T-helper 17 cell (primary cell): ENCODE measurements around the gene KIF1A. TPM values are rescaled to one million over a fixed set of nuclear protein-coding genes. Genes with fewer than 3 reads are reported as not detected.
A peak's percentile ranks its signal among the peaks of the same experiment; 100 is the strongest.
"Not testable (repeated sequence)": the region's sequence is repeated elsewhere in the genome, so short reads cannot be mapped to it uniquely, and the experiment has no call there.

ENCODE experiments used
- ATAC-seq: fragments of 150-1000 bp; cut with Tn5 transposase; 2 replicates; pipeline ENCODE4 v1.10.0; 2021; ENCODE audit warnings: mild to moderate bottlenecking, moderate library complexity
- DNase-seq, 3 donors: peaks; one replicate each; pipeline versions ENCODE4 v3.0.0 to v3.0.0-alpha.2; 2020 to 2021
- H3K9me3 ChIP-seq: one replicate; pipeline ENCODE4 v1.7.0; 2013; ENCODE audit warnings: low read length, mild to moderate bottlenecking; ENCODE audit not compliant: control insufficient read depth, poor library complexity, severe bottlenecking
- H3K27ac Mint-ChIP-seq: one replicate; pipeline ENCODE4 v1.8.0; 2022; ENCODE audit warnings: mild to moderate bottlenecking, moderate library complexity, mixed read lengths
- H3K27me3 Mint-ChIP-seq: one replicate; pipeline ENCODE4 v1.8.0; 2022; ENCODE audit warnings: mixed read lengths
- H3K36me3 Mint-ChIP-seq: one replicate; pipeline ENCODE4 v1.8.0; 2022; ENCODE audit warnings: low read depth, mixed read lengths
- H3K4me1 Mint-ChIP-seq: one replicate; pipeline ENCODE4 v1.8.0; 2022; ENCODE audit warnings: mild to moderate bottlenecking, mixed read lengths
- H3K4me3 Mint-ChIP-seq: one replicate; pipeline ENCODE4 v1.8.0; 2022; ENCODE audit warnings: mild to moderate bottlenecking, moderate library complexity, mixed read lengths
- total RNA-seq, 4 donors: library from RNA in 2 of 4; stranded (reverse) in 2 of 4; gene quantifications; one replicate each; pipeline ENCODE4 v1.2.3 and lab custom pipeline; 2022 to 2026

Gene KIF1A
- total RNA-seq, 2 donors from 2014 or later = 0.18 TPM; not detected in 1

- Mint-ChIP-seq H3K27me3 (peaks cover 21% of the 10 kb centered on the region), H3K36me3 (peaks cover 3% of the 10 kb centered on the region), H3K4me3 (no peak overlapping the region), H3K4me1 (peaks cover 13% of the 10 kb centered on the region), H3K27ac (no peak overlapping the region)
- ATAC-seq (no peak), DNase-seq (no peak)
- no peaks in the 10 kb centered on the region for H3K9me3 ChIP-seq
Observed at GRCh38 chr2:240708457-240708856, 111.6 kb downstream of the KIF1A start.

GRCh38 chr2:240707821-240708220, 112.2 kb downstream of the KIF1A start:
- H3K9me3 ChIP-seq = no peaks in the 10 kb centered on the region
- no peak for DNase-seq
- H3K4me3 Mint-ChIP-seq = no peak overlapping the region
- peaks cover 26% of the 10 kb centered on the region for H3K27me3 Mint-ChIP-seq
- peaks cover 3% of the 10 kb centered on the region for H3K36me3 Mint-ChIP-seq
- no peak overlapping the region for H3K27ac Mint-ChIP-seq
- peaks cover 17% of the 10 kb centered on the region for H3K4me1 Mint-ChIP-seq
- no peak for ATAC-seq

- peaks cover 3% of the 10 kb centered on the region for H3K36me3 Mint-ChIP-seq
- H3K27me3 Mint-ChIP-seq = peaks cover 26% of the 10 kb centered on the region
- no peak overlapping the region for H3K4me3 Mint-ChIP-seq
- no peaks in the 10 kb centered on the region for H3K9me3 ChIP-seq
- no peak for ATAC-seq
- no peak for DNase-seq
- no peak overlapping the region for H3K27ac Mint-ChIP-seq
- peaks cover 17% of the 10 kb centered on the region for H3K4me1 Mint-ChIP-seq
Observed at GRCh38 chr2:240707043-240707756, 112.8 kb downstream of the KIF1A start.

- H3K36me3 Mint-ChIP-seq = peaks cover 3% of the 10 kb centered on the region
- peaks cover 17% of the 10 kb centered on the region for H3K4me1 Mint-ChIP-seq
- peak overlapping the region; percentile 85 for H3K27ac Mint-ChIP-seq
Observed at GRCh38 chr2:240705204-240705791, 114.7 kb downstream of the KIF1A start.

GRCh38 chr2:240704651-240705050, 115.4 kb downstream of the KIF1A start:
- peak overlapping the region; percentile 83 for H3K4me3 Mint-ChIP-seq
- peaks cover 3% of the 10 kb centered on the region for H3K36me3 Mint-ChIP-seq
- peaks cover 23% of the 10 kb centered on the region for H3K27me3 Mint-ChIP-seq
- peaks cover 17% of the 10 kb centered on the region for H3K4me1 Mint-ChIP-seq
- peak; percentile 84 for ATAC-seq
- H3K27ac Mint-ChIP-seq = peak overlapping the region; percentile 85
- no peaks in the 10 kb centered on the region for H3K9me3 ChIP-seq
- peak in 2 of 3 donors; percentile 9 to 19 for DNase-seq

More at GRCh38 chr2:240705204-240705791, 114.7 kb downstream of the KIF1A start:
- Mint-ChIP-seq H3K27me3 (peaks cover 26% of the 10 kb centered on the region), H3K4me3 (peak overlapping the region; percentile 83)
- no peak for DNase-seq
- H3K9me3 ChIP-seq = no peaks in the 10 kb centered on the region
- peak; percentile 35 for ATAC-seq

- peaks cover 17% of the 10 kb centered on the region for H3K4me1 Mint-ChIP-seq
- DNase-seq (peak in 1 of 3 donors; percentile 3), ATAC-seq (no peak)
- H3K4me3 Mint-ChIP-seq = no peak overlapping the region
- H3K9me3 ChIP-seq = no peaks in the 10 kb centered on the region
- peaks cover 18% of the 10 kb centered on the region for H3K27me3 Mint-ChIP-seq
- H3K27ac Mint-ChIP-seq = peak overlapping the region; percentile 73
- peaks cover 3% of the 10 kb centered on the region for H3K36me3 Mint-ChIP-seq
Observed at GRCh38 chr2:240703417-240704341, 116.3 kb downstream of the KIF1A start.

GRCh38 chr2:240702640-240703011, 117.4 kb downstream of the KIF1A start:
- H3K9me3 ChIP-seq = no peaks in the 10 kb centered on the region
- peaks cover 3% of the 10 kb centered on the region for H3K36me3 Mint-ChIP-seq
- no peak overlapping the region for H3K4me3 Mint-ChIP-seq
- no peak for ATAC-seq
- peaks cover 18% of the 10 kb centered on the region for H3K27me3 Mint-ChIP-seq
- no peak overlapping the region for H3K27ac Mint-ChIP-seq
- DNase-seq = no peak
- H3K4me1 Mint-ChIP-seq = peaks cover 17% of the 10 kb centered on the region

GRCh38 chr2:240701736-240702639, 118.0 kb downstream of the KIF1A start:
- DNase-seq = no peak
- peaks cover 17% of the 10 kb centered on the region for H3K4me1 Mint-ChIP-seq
- peaks cover 18% of the 10 kb centered on the region for H3K27me3 Mint-ChIP-seq
- no peaks in the 10 kb centered on the region for H3K9me3 ChIP-seq
- ATAC-seq = no peak
- H3K36me3 Mint-ChIP-seq = peaks cover 3% of the 10 kb centered on the region
- H3K4me3 Mint-ChIP-seq = no peak overlapping the region
- H3K27ac Mint-ChIP-seq = no peak overlapping the region

- ATAC-seq (no peak), DNase-seq (peak in 1 of 3 donors; percentile 7)
- H3K4me3 Mint-ChIP-seq = no peak overlapping the region
- H3K36me3 Mint-ChIP-seq = peaks cover 3% of the 10 kb centered on the region
- H3K9me3 ChIP-seq = no peaks in the 10 kb centered on the region
- H3K27ac Mint-ChIP-seq = no peak overlapping the region
- peaks cover 17% of the 10 kb centered on the region for H3K4me1 Mint-ChIP-seq
- H3K27me3 Mint-ChIP-seq = peaks cover 18% of the 10 kb centered on the region
Observed at GRCh38 chr2:240701091-240701735, 118.8 kb downstream of the KIF1A start.

GRCh38 chr2:240700616-240701015, 119.4 kb downstream of the KIF1A start:
- H3K36me3 Mint-ChIP-seq, H3K9me3 ChIP-seq, H3K4me3 Mint-ChIP-seq, H3K27ac Mint-ChIP-seq, ATAC-seq, DNase-seq: not testable (repeated sequence)
- peaks cover 17% of the 10 kb centered on the region for H3K27me3 Mint-ChIP-seq
- H3K4me1 Mint-ChIP-seq = peaks cover 16% of the 10 kb centered on the region

GRCh38 chr2:240699835-240700234, 120.2 kb downstream of the KIF1A start:
- not testable (repeated sequence) for H3K36me3 Mint-ChIP-seq, H3K4me1 Mint-ChIP-seq, ATAC-seq, H3K4me3 Mint-ChIP-seq, H3K9me3 ChIP-seq, H3K27ac Mint-ChIP-seq, H3K27me3 Mint-ChIP-seq
- peak in 1 of 3 donors; percentile 3 for DNase-seq
